HG02623 (cell line): Measurements from ENCODE around the gene PFN2.
"Not testable (repeated sequence)": the region's sequence is repeated elsewhere in the genome, so short reads cannot be mapped to it uniquely, and the experiment has no call there.

Experiments used
- ATAC-seq: cut with Tn5 transposase; IDR thresholded peaks from one replicate; pipeline ENCODE4 v1.9.1; 2021; ENCODE audit warnings: moderate library complexity; ENCODE audit not compliant: unreplicated experiment

PFN2 gene

GRCh38 chr3:149969110-149969939 lies 1.4 kb downstream of the PFN2 start:
- no peak for ATAC-seq

GRCh38 chr3:149968216-149968615 lies 2.5 kb downstream of the PFN2 start:
- no peak for ATAC-seq

DNA sequence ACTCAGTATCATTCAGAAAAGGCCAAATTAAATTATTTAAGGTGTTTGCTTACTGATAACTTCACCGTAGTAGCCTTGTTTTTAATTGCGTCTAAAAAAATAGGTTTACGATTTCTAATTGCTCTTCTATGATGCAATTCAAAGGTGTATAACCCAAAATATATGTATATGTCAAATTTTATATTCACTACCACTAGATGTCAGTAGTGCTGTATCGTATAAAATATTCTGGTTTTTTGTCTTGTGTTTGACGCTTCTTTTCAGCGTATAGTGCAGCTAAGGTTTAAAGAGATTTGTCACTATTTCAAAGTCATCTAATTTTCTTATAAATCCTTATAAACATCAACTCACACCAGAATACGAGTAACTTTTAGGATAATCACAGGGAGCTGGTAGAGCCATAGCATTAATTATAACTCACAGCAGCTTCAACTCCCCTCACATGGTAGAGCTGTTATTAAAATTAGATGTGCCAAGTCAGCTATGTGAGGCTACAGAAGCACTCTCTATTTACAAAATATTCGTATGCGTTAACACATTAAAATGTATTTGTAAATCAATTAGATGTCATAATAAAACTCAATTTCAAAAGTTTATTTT lies 3.5 kb downstream of the PFN2 start:
- no peak for ATAC-seq

DNA sequence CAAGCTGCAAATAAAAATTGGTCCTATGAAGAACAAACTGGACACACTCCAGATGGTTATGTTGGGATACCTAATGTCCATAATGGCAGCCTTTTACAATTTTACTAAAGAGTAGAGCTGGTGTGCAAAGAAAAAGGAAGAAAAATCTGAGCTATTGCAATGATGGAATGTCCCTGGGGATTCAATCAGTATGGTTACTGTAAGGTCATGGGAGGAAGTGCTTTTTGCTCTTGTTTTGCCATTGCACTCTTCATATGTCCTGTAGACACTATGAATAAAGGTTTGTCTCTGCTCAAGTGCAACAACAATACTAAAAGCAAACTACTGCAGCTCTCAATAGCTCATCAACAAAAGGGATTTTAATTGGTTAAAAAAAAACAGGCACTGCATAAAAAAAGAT lies 5.4 kb downstream of the PFN2 start:
- ATAC-seq: no peak

DNA sequence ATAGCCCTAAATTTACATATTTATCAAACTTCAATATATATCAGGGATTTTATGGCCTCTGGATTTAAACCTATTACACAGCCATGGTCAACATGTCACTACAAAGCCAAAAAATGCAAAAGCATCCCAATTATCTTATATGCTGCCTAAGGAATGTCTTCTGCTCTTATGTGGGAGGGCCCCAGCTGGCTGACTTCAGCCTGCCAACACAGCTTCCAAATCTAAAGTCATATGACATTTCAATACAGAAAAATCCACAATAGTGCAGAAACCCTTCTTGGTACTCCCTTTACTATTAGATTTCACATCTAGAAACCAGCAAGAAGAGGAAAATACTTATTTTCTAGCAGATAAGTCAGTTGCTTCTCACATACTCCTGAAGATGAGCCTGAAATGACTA lies 6.4 kb downstream of the PFN2 start:
- ATAC-seq: no peak

GRCh38 chr3:149963485-149963884 lies 7.2 kb downstream of the PFN2 start:
- no peak for ATAC-seq

DNA sequence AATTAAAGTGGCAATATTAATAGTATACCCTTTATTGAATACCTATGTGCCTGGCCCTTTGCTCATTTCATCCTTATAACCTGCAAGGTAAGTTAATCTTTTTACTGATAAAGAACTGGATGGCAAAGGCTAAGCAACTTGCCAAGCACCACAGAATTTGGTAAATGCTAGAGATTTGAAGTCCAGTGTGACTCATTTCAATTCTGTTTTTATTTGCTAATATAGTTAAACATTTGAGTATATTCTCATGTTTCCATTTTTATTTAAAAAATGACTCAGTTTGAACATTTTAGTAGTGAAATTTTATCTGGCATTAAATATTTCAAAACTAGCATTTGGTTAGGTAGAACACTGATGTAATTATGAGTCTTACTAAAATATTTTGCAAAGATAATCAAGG lies 11.3 kb downstream of the PFN2 start:
- no peak for ATAC-seq

DNA sequence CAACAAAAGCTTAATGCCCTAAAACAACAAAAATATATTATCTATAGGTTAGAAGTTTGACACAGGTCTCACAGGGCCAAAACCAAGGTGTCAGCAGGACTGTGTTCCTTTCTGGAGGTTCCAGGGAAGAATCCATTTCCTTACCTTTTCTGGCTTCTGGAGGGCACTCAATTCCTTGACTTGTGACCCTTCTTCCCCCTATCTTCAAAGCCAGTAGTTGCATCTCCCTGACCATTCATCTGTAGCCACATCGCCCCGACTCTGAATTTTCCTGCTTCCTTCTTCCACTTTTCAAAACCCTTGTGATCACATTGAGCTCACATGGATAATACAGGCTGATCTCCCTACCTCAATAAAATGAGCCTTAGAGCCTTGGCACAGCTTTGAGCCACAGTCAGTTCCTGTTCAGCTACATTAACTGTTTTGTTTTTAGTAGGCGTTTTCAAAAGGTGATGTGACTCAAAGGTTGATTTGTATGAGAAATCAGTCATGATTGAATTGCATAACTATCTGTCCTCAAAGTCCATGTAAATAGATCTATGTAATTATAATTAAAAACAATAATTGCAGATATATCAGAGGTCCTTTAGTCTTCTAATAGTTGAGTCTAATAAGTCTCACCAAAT lies 12.4 kb downstream of the PFN2 start:
- ATAC-seq: no peak

GRCh38 chr3:149957361-149958125 lies 13.2 kb downstream of the PFN2 start:
- no peak for ATAC-seq

DNA sequence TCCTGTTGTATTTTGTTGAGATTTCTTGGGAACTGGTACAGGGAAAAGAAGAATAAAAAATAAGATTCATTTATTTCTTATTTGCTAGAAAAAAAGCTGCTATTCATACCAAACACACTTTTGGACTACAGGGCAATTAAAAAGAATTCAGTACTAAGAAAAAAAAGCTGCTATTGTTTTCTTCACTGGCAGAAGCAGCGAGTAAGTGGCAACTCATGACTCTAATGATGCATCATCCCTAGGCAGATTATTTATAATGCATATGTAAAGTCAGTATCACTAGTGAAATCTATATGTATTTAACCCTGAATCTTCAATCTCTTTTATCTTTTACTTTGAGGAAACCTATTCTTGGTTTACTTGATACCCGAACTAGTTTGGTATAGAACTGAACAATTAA lies 15.2 kb downstream of the PFN2 start:
- ATAC-seq: no peak

DNA sequence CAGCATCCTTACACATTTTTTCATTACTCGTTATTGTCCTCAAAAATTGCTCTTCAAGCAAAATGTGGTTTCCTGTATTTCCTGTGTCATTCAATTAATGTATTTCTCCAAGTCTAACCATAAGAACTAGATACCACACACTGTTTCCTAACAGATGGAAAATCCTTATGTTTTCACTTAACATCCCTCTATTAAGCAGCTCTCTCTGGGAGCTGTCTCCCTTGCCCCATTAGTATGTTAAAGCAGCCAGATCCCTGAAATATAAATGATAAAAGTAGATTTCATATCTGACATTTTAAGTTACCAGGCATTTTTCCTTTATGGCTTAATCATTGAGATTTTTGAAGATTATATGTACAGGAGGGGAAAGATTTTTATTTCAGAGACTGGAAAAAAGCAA lies 15.9 kb downstream of the PFN2 start:
- no peak for ATAC-seq

- ATAC-seq: no peak
Measured at GRCh38 chr3:149949181-149949580, 21.5 kb downstream of the PFN2 start.

DNA sequence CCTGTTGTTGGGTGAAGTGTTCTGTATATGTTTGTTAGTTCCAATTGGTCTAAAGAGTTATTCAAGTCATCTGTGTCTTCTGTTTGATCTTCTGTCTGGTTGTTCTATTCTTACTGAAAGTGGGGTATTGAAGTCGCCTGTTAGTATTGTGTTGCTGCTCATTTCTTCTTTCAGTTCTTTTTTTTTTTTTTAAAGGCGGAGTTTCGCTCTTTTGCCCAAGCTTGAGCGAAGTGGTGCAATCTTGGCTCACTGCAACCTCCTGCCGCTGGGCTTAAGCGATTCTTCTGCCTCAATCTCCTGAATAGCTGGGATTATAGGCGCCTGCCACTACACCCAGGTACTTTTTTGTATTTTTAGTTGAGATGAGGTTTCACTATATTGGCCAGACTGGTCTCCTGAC lies 23.5 kb downstream of the PFN2 start:
- no peak for ATAC-seq

GRCh38 chr3:149943966-149944365 lies 26.7 kb downstream of the PFN2 start:
- not testable (repeated sequence) for ATAC-seq

- no peak for ATAC-seq
Measured at GRCh38 chr3:149942409-149942808, 28.3 kb downstream of the PFN2 start.

GRCh38 chr3:149941946-149942345 lies 28.7 kb downstream of the PFN2 start:
- no peak for ATAC-seq

GRCh38 chr3:149941186-149941585 lies 29.5 kb downstream of the PFN2 start:
- ATAC-seq: no peak

DNA sequence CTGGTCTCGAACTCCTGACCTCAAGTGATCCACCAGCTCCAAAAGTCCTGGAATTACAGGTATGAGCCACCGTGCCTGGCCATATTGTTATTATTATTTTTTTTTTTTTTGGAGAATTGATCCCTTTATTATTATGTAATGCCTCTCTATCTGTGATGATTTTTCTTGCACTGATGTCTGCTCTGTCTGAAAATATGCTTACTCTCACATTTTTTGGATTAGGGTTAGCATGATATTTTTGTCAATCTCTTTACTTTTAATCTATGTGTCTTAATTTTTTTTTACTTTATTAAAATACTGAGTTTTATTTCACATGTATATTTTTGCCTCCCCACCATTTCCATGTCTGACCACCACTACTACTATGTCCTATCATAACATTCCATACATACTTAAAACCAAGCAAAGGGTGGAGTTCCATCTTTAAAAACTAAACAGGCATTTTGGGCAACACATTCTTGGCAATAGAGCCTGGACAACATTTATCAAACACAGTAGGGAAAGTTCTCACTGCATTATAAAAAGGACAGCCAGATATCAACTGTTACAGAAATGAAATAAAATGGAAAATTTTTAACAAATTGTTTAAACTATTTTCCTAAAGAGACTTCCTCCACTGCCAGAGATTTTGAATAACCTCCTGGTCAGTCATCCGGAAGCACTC lies 32.2 kb downstream of the PFN2 start:
- ATAC-seq: not testable (repeated sequence)

GRCh38 chr3:149936812-149937230 lies 33.9 kb downstream of the PFN2 start:
- peak; percentile 62 for ATAC-seq

DNA sequence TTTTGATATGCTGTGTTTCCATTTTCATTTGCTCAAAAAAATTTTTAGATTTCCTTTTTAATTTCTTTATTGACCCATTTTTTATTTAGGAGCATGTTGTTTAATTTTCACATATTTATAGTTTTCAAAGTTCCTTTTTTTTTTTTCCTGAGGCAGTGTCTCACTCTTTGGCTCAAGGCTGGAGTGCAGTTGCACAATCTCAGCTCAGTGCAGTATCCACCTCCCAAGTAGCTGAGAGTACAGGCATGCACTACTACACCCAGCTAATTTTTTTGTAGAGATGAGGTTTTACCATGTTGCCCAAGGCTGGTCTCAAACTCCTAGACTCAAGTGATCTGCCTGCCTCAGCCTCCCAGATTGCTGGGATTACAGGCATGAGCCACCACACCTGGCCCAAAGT lies 36.2 kb downstream of the PFN2 start:
- no peak for ATAC-seq

DNA sequence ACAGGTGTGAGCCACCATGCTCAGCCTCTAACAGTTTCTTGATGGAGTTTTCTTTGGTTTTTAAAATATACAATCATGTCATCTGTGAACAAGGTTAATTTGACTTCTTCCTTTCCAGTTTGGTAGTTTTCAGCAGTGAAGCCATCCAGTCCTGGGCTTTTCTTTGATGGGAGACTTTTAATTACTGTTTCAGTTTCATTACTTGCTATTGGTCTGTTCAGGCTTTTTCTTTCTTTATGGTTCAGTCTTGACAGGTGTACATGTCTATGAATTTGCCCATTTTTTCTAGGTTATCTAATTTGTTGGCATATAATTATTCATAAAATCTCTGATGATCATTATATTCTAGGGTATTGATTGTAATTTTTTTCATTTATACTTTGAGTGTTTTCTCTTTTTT lies 36.8 kb downstream of the PFN2 start:
- no peak for ATAC-seq
